HCT116 (cell line): ENCODE measurements around the gene FNDC3B. TPM values are rescaled to one million over a fixed set of nuclear protein-coding genes. Genes with fewer than 3 reads are reported as not detected.

ENCODE experiments used
- ATAC-seq: fragments of 200-7000 bp; cut with Tn5 transposase; 2 replicates; pipeline ENCODE4 v1.9.1; 2020; ENCODE audit warnings: mild to moderate bottlenecking, moderate library complexity
- BruUV-seq: library from RNA; stranded (reverse); fragments of 400-500 nt; replicated peaks from 2 replicates; lab custom pipeline; 2021; lab: Mats Ljungman, UMichigan
- CTCF ChIA-PET: fragments of 300-600 bp; sonication (Branson Sonifier 250); formaldehyde crosslinking; loops from one replicate; lab custom pipeline; 2021; ENCODE audit warnings: antibody characterized with exemption; lab: Charles Lee
- POLR2A ChIA-PET: fragments of 300-600, 350-600 bp; sonication (Branson Sonifier 250); formaldehyde crosslinking; loops from one replicate; lab custom pipeline; 2021; ENCODE audit warnings: antibody characterized with exemption; lab: Charles Lee
- RAD21 ChIA-PET, 2 experiments: fragments of 300-600 bp; sonication (Branson Sonifier 250); formaldehyde crosslinking; loops; one replicate each; lab custom pipeline; 2023; ENCODE audit warnings: low total read pairs in 2 of 2; ENCODE audit not compliant: uncharacterized antibody in 2 of 2, unreplicated experiment in 2 of 2, low non-redundant PET in 1 of 2; lab: Charles Lee
- DNase-seq: peaks from one replicate; pipeline ENCODE4 v3.0.0-alpha.2; 2010; ENCODE audit warnings: low read depth, low spot score
- H2AFZ ChIP-seq: fragments of 200-600 bp; shearing (Covaris generic), sonication (generic); 2 replicates; pipeline ENCODE4 v1.6.1; 2017; ENCODE audit warnings: low read depth, mixed run types, mixed read lengths, antibody characterized with exemption, low read length; ENCODE audit not compliant: poor library complexity, severe bottlenecking
- H3K27ac ChIP-seq: 2 replicates; pipeline ENCODE4 v1.5.1; 2012; ENCODE audit warnings: low read depth, low read length
- H3K27me3 ChIP-seq: fragments of 200-600 bp; sonication (generic); 2 replicates; pipeline ENCODE4 v1.6.1; 2016; ENCODE audit warnings: mixed run types, low read length, mixed read lengths; ENCODE audit not compliant: insufficient read depth
- H3K36me3 ChIP-seq, 2 experiments: fragments of 200-500 bp in 1 of 2; fragments of 200-600 bp in 1 of 2; sonication (Bioruptor generic) in 1 of 2; sonication (generic) in 1 of 2; 2 replicates each; pipeline versions ENCODE4 v1.5.1 to v1.6.1; 2014 to 2016; ENCODE audit warnings: low read length in 2 of 2, inconsistent platforms in 1 of 2, mixed read lengths in 1 of 2, mixed run types in 1 of 2; ENCODE audit not compliant: insufficient read depth in 2 of 2, control insufficient read depth in 1 of 2
- H3K4me1 ChIP-seq, 2 experiments: fragments of 200-600 bp in 1 of 2; sonication (generic) in 1 of 2; 2 replicates each; pipeline versions ENCODE4 v1.5.1 to v1.6.1; 2012 to 2017; ENCODE audit warnings: low read length in 2 of 2, inconsistent platforms in 1 of 2, mild to moderate bottlenecking in 1 of 2, mixed read lengths in 1 of 2, mixed run types in 1 of 2, moderate library complexity in 1 of 2; ENCODE audit not compliant: insufficient read depth in 2 of 2, control insufficient read depth in 1 of 2
- H3K4me2 ChIP-seq: fragments of 200-600 bp; sonication (generic); 2 replicates; pipeline ENCODE4 v1.6.1; 2017; ENCODE audit warnings: mixed run types, low read length, mixed read lengths
- H3K4me3 ChIP-seq, 2 experiments: fragments of 200-600 bp in 1 of 2; sonication (generic) in 1 of 2; replicated peaks in 1 of 2; 2 replicates each; pipeline ENCODE4 v1.5.1; 2011 to 2016; ENCODE audit warnings: low read length in 2 of 2, control low read depth in 1 of 2, low read depth in 1 of 2, mild to moderate bottlenecking in 1 of 2, mixed read lengths in 1 of 2, mixed run types in 1 of 2
- H3K79me2 ChIP-seq: fragments of 200-600 bp; sonication (generic); 2 replicates; pipeline ENCODE4 v1.6.1; 2017; ENCODE audit warnings: mild to moderate bottlenecking, mixed run types, low read length, moderate library complexity, mixed read lengths; ENCODE audit not compliant: insufficient read depth
- H3K9ac ChIP-seq: fragments of 200-600 bp; sonication (generic); 2 replicates; pipeline ENCODE4 v1.6.1; 2016; ENCODE audit warnings: low read length, mixed read lengths
- H3K9me2 ChIP-seq: fragments of 200-600 bp; sonication (generic), shearing (Covaris generic); 2 replicates; pipeline ENCODE4 v1.6.1; 2017; ENCODE audit warnings: mixed run types, mild to moderate bottlenecking, moderate library complexity; ENCODE audit not compliant: insufficient read depth
- H3K9me3 ChIP-seq, 2 experiments: fragments of 200-500 bp in 1 of 2; fragments of 200-600 bp in 1 of 2; sonication (Bioruptor generic) in 1 of 2; sonication (generic) in 1 of 2; 2 replicates each; pipeline ENCODE4 v1.6.1; 2014 to 2017; ENCODE audit warnings: low read length in 2 of 2, mixed read lengths in 2 of 2, inconsistent platforms in 1 of 2, low read depth in 1 of 2, mild to moderate bottlenecking in 1 of 2, mixed run types in 1 of 2, moderate library complexity in 1 of 2; ENCODE audit not compliant: control insufficient read depth in 1 of 2, insufficient read depth in 1 of 2
- H4K20me1 ChIP-seq: fragments of 200-600 bp; sonication (generic), shearing (Covaris generic); 2 replicates; pipeline ENCODE4 v1.6.1; 2017; ENCODE audit warnings: mixed run types, mild to moderate bottlenecking, moderate library complexity; ENCODE audit not compliant: insufficient read depth
- CEBPB ChIP-seq: IDR thresholded peaks from 2 replicates; pipeline ENCODE4 v1.6.1; 2012; ENCODE audit warnings: low read depth
- EZH2 ChIP-seq: fragments of 200-600 bp; sonication (generic); IDR thresholded peaks from 2 replicates; pipeline ENCODE4 v1.6.1; 2017; ENCODE audit warnings: antibody characterized with exemption, mixed run types
- EZH2phosphoT487 ChIP-seq: fragments of 200-600 bp; IDR thresholded peaks from 2 replicates; pipeline ENCODE4 v1.6.1; 2018; ENCODE audit warnings: antibody characterized with exemption, borderline replicate concordance
- JUND ChIP-seq: IDR thresholded peaks from 2 replicates; pipeline ENCODE4 v1.6.1; 2012
- POLR2AphosphoS5 ChIP-seq: IDR thresholded peaks from 2 replicates; pipeline ENCODE4 v1.6.1; 2011; ENCODE audit warnings: mild to moderate bottlenecking, low read depth, low read length, moderate library complexity
- RAD21 ChIP-seq: IDR thresholded peaks from 2 replicates; pipeline ENCODE4 v1.6.1; 2012; ENCODE audit warnings: low read depth, mild to moderate bottlenecking
- SIN3A ChIP-seq: IDR thresholded peaks from 2 replicates; pipeline ENCODE4 v1.6.1; 2012; ENCODE audit warnings: low read depth
- SP1 ChIP-seq: IDR thresholded peaks from 2 replicates; pipeline ENCODE4 v1.6.1; 2012; ENCODE audit warnings: low read depth
- SRF ChIP-seq: IDR thresholded peaks from 2 replicates; pipeline ENCODE4 v1.6.1; 2012; ENCODE audit warnings: low read depth
- ZBTB33 ChIP-seq: IDR thresholded peaks from 2 replicates; pipeline ENCODE4 v1.6.1; 2011; ENCODE audit warnings: mild to moderate bottlenecking, low read length, moderate library complexity; ENCODE audit not compliant: insufficient replicate concordance; ENCODE audit errors: extremely low read depth
- ZFX ChIP-seq: fragments of 450-650 bp; IDR thresholded peaks from 2 replicates; pipeline ENCODE4 v1.6.1; 2017
- ZNF274 ChIP-seq: fragments of 200-500 bp; sonication (Bioruptor generic); IDR thresholded peaks from 2 replicates; pipeline ENCODE4 v1.6.1; 2014; ENCODE audit warnings: mild to moderate bottlenecking, low read depth, low read length, inconsistent platforms
- intact Hi-C: fragments of 100-400 bp; cut with micrococcal nuclease; formaldehyde crosslinking; loops from 2 replicates; pipeline ENCODE4 v1.10.0; 2022
- total RNA-seq: library from RNA; stranded (reverse); gene quantifications from one replicate; pipeline ENCODE4 v1.2.1, GENCODE V29; 2021; ENCODE audit not compliant: unreplicated experiment
- TF ChIP-seq, protein P1 (sequence below): IDR thresholded peaks from 2 replicates; pipeline ENCODE4 v1.6.1; 2012
- TF ChIP-seq, protein P2 (sequence below): IDR thresholded peaks from 2 replicates; pipeline ENCODE4 v1.6.1; 2012

The FNDC3B gene
- total RNA-seq, 1 experiment from 2014 or later, result 45.7 TPM

- Histone ChIP-seq H3K9me3 (no peaks in the 10 kb centered on the region), H3K4me3 (no peak overlapping the region), H2AFZ (no peak overlapping the region), H3K9me2 (no peaks in the 10 kb centered on the region), H3K27me3 (no peaks in the 10 kb centered on the region), H3K27ac (no peak overlapping the region), H3K9ac (no peak overlapping the region), H3K4me2 (peak overlapping the region; percentile 65; the same call in 1 of the 2 replicates), H3K4me1 (peaks cover 31 to 34% of the 10 kb centered on the region in 2 experiments), H3K79me2 (peaks cover 19% of the 10 kb centered on the region), H4K20me1 (peaks cover 20% of the 10 kb centered on the region; the same call in 1 of the 2 replicates), H3K36me3 (no peaks in the 10 kb centered on the region)
- no TSS peak for BruUV-seq
- ChIA-PET RAD21 (no interaction called here), POLR2A (no interaction called here), CTCF (no interaction called here)
- TF ChIP-seq JUND, result no peak
- TF ChIP-seq SIN3A, result no peak
- no peak for TF ChIP-seq POLR2AphosphoS5
- TF ChIP-seq EZH2, result no peak
- TF ChIP-seq EZH2phosphoT487, result no peak
- TF ChIP-seq, protein P1, sequence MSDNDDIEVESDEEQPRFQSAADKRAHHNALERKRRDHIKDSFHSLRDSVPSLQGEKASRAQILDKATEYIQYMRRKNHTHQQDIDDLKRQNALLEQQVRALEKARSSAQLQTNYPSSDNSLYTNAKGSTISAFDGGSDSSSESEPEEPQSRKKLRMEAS, result no peak
- no peak for TF ChIP-seq ZBTB33
- no peak for TF ChIP-seq ZFX
- no peak for TF ChIP-seq CEBPB
- no peak for TF ChIP-seq ZNF274
- no peak for TF ChIP-seq SRF
- no peak for TF ChIP-seq SP1
- TF ChIP-seq, protein P2, sequence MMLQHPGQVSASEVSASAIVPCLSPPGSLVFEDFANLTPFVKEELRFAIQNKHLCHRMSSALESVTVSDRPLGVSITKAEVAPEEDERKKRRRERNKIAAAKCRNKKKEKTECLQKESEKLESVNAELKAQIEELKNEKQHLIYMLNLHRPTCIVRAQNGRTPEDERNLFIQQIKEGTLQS, result no peak
- TF ChIP-seq RAD21, result no peak
- ATAC-seq (no peak), DNase-seq (no peak)
- intact Hi-C loops, result no loop called here
Observed at GRCh38 chr3:172128858-172129257, 89.5 kb downstream of the FNDC3B start.
